ENCODE results near the gene AHCYL2.
A peak's percentile ranks its signal among the peaks of the same experiment; 100 is the strongest.

The AHCYL2 gene

GRCh38 chr7:129435414-129435829, 210.6 kb downstream of the AHCYL2 start:
- H3K4me3 ChIP-seq (ENCODE audit: low read depth, low read length): peak overlapping the region; percentile 66
- no peak for TF ChIP-seq CTCF (IDR thresholded peaks at IDR 0.05; ENCODE audit: low read depth, low read length)
- no peak for DNase-seq (ENCODE audit: low read depth, low spot score)
- in situ Hi-C loops (cut with HindIII; ENCODE audit: low sequenced_read_pairs): no loop called here

- in situ Hi-C loops (cut with HindIII; ENCODE audit: low sequenced_read_pairs): no loop called here
- no peak for TF ChIP-seq CTCF (IDR thresholded peaks at IDR 0.05; ENCODE audit: low read depth, low read length)
- no peak for DNase-seq (ENCODE audit: low read depth, low spot score)
- no peak overlapping the region for H3K4me3 ChIP-seq (ENCODE audit: low read depth, low read length)
Measured at GRCh38 chr7:129436335-129436923, 211.6 kb downstream of the AHCYL2 start.

GRCh38 chr7:129437190-129437589, 212.4 kb downstream of the AHCYL2 start:
- no peak for TF ChIP-seq CTCF (IDR thresholded peaks at IDR 0.05; ENCODE audit: low read depth, low read length)
- no peak overlapping the region for H3K4me3 ChIP-seq (ENCODE audit: low read depth, low read length)
- DNase-seq (ENCODE audit: low read depth, low spot score): no peak
- in situ Hi-C loops (cut with HindIII; ENCODE audit: low sequenced_read_pairs): no loop called here

- H3K4me3 ChIP-seq (ENCODE audit: low read depth, low read length): no peak overlapping the region
- no peak for DNase-seq (ENCODE audit: low read depth, low spot score)
- in situ Hi-C loops (cut with HindIII; ENCODE audit: low sequenced_read_pairs): no loop called here
- TF ChIP-seq CTCF (IDR thresholded peaks at IDR 0.05; ENCODE audit: low read depth, low read length): no peak
Measured at GRCh38 chr7:129438281-129438838, 213.5 kb downstream of the AHCYL2 start.

GRCh38 chr7:129438839-129439651, 214.2 kb downstream of the AHCYL2 start:
- in situ Hi-C loops (cut with HindIII; ENCODE audit: low sequenced_read_pairs): no loop called here

More at GRCh38 chr7:129438839-129439651, 214.2 kb downstream of the AHCYL2 start:
- H3K4me3 ChIP-seq (ENCODE audit: low read depth, low read length): no peak overlapping the region
- DNase-seq (ENCODE audit: low read depth, low spot score): peak; percentile 28
- TF ChIP-seq CTCF (IDR thresholded peaks at IDR 0.05; ENCODE audit: low read depth, low read length): no peak
